ENCODE data around the gene SLAMF1.

DNA sequence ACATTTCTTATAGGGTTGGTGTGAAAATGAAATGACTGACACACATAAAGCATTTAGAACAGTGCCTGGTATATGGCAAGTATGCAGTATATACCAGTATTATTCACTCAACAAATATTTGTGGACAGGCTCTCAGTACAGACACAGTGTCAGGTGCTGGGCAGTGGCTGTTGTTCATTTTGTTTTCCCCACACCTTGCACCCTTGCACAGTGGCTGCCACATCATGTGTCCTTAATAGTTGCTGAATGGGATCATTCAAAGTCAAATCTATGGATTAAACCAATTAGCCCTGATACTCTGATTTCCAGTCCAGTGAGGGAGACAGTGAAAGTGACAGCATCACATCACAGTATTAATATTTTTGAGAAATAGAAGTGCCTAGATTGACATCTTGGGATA lies 2.4 kb downstream of the SLAMF1 start:
- TF ChIP-seq CTCF (IDR thresholded peaks at IDR 0.05; ENCODE audit: insufficient read depth, low read depth, low read length) (no peak), EZH2 (IDR thresholded peaks at IDR 0.05; ENCODE audit: insufficient read depth, low read length) (no peak)
